HG03457 (cell line): Measurements from ENCODE around the gene EIF2S1.

Experiments used
- ATAC-seq: cut with Tn5 transposase; IDR thresholded peaks from one replicate; pipeline ENCODE4 v1.9.1; 2021; ENCODE audit warnings: moderate number of reproducible peaks; ENCODE audit not compliant: unreplicated experiment

The EIF2S1 gene

GRCh38 chr14:67432050-67432564, 72.0 kb downstream of the EIF2S1 start:
- no peak for ATAC-seq

- no peak for ATAC-seq
Observed at GRCh38 chr14:67435603-67436002, 75.5 kb downstream of the EIF2S1 start.
